HCT116 (cell line): ENCODE data around the gene HERC6. TPM values are rescaled to one million over a fixed set of nuclear protein-coding genes. Genes with fewer than 3 reads are reported as not detected.

ENCODE experiments used
- ATAC-seq: fragments of 200-7000 bp; cut with Tn5 transposase; 2 replicates; pipeline ENCODE4 v1.9.1; 2020; ENCODE audit warnings: mild to moderate bottlenecking, moderate library complexity
- BruUV-seq: library from RNA; stranded (reverse); fragments of 400-500 nt; replicated peaks from 2 replicates; lab custom pipeline; 2021; lab: Mats Ljungman, UMichigan
- CTCF ChIA-PET: fragments of 300-600 bp; sonication (Branson Sonifier 250); formaldehyde crosslinking; loops from one replicate; lab custom pipeline; 2021; ENCODE audit warnings: antibody characterized with exemption; lab: Charles Lee
- POLR2A ChIA-PET: fragments of 300-600, 350-600 bp; sonication (Branson Sonifier 250); formaldehyde crosslinking; loops from one replicate; lab custom pipeline; 2021; ENCODE audit warnings: antibody characterized with exemption; lab: Charles Lee
- RAD21 ChIA-PET, 2 experiments: fragments of 300-600 bp; sonication (Branson Sonifier 250); formaldehyde crosslinking; loops; one replicate each; lab custom pipeline; 2023; ENCODE audit warnings: low total read pairs in 2 of 2; ENCODE audit not compliant: uncharacterized antibody in 2 of 2, unreplicated experiment in 2 of 2, low non-redundant PET in 1 of 2; lab: Charles Lee
- DNase-seq: peaks from one replicate; pipeline ENCODE4 v3.0.0-alpha.2; 2010; ENCODE audit warnings: low read depth, low spot score
- H2AFZ ChIP-seq: fragments of 200-600 bp; shearing (Covaris generic), sonication (generic); 2 replicates; pipeline ENCODE4 v1.6.1; 2017; ENCODE audit warnings: low read depth, mixed run types, mixed read lengths, antibody characterized with exemption, low read length; ENCODE audit not compliant: poor library complexity, severe bottlenecking
- H3K27ac ChIP-seq: 2 replicates; pipeline ENCODE4 v1.5.1; 2012; ENCODE audit warnings: low read depth, low read length
- H3K27me3 ChIP-seq: fragments of 200-600 bp; sonication (generic); 2 replicates; pipeline ENCODE4 v1.6.1; 2016; ENCODE audit warnings: mixed run types, low read length, mixed read lengths; ENCODE audit not compliant: insufficient read depth
- H3K36me3 ChIP-seq, 2 experiments: fragments of 200-500 bp in 1 of 2; fragments of 200-600 bp in 1 of 2; sonication (Bioruptor generic) in 1 of 2; sonication (generic) in 1 of 2; 2 replicates each; pipeline versions ENCODE4 v1.5.1 to v1.6.1; 2014 to 2016; ENCODE audit warnings: low read length in 2 of 2, inconsistent platforms in 1 of 2, mixed read lengths in 1 of 2, mixed run types in 1 of 2; ENCODE audit not compliant: insufficient read depth in 2 of 2, control insufficient read depth in 1 of 2
- H3K4me1 ChIP-seq, 2 experiments: fragments of 200-600 bp in 1 of 2; sonication (generic) in 1 of 2; 2 replicates each; pipeline versions ENCODE4 v1.5.1 to v1.6.1; 2012 to 2017; ENCODE audit warnings: low read length in 2 of 2, inconsistent platforms in 1 of 2, mild to moderate bottlenecking in 1 of 2, mixed read lengths in 1 of 2, mixed run types in 1 of 2, moderate library complexity in 1 of 2; ENCODE audit not compliant: insufficient read depth in 2 of 2, control insufficient read depth in 1 of 2
- H3K4me2 ChIP-seq: fragments of 200-600 bp; sonication (generic); 2 replicates; pipeline ENCODE4 v1.6.1; 2017; ENCODE audit warnings: mixed run types, low read length, mixed read lengths
- H3K4me3 ChIP-seq, 2 experiments: fragments of 200-600 bp in 1 of 2; sonication (generic) in 1 of 2; replicated peaks in 1 of 2; 2 replicates each; pipeline ENCODE4 v1.5.1; 2011 to 2016; ENCODE audit warnings: low read length in 2 of 2, control low read depth in 1 of 2, low read depth in 1 of 2, mild to moderate bottlenecking in 1 of 2, mixed read lengths in 1 of 2, mixed run types in 1 of 2
- H3K79me2 ChIP-seq: fragments of 200-600 bp; sonication (generic); 2 replicates; pipeline ENCODE4 v1.6.1; 2017; ENCODE audit warnings: mild to moderate bottlenecking, mixed run types, low read length, moderate library complexity, mixed read lengths; ENCODE audit not compliant: insufficient read depth
- H3K9ac ChIP-seq: fragments of 200-600 bp; sonication (generic); 2 replicates; pipeline ENCODE4 v1.6.1; 2016; ENCODE audit warnings: low read length, mixed read lengths
- H3K9me2 ChIP-seq: fragments of 200-600 bp; sonication (generic), shearing (Covaris generic); 2 replicates; pipeline ENCODE4 v1.6.1; 2017; ENCODE audit warnings: mixed run types, mild to moderate bottlenecking, moderate library complexity; ENCODE audit not compliant: insufficient read depth
- H3K9me3 ChIP-seq, 2 experiments: fragments of 200-500 bp in 1 of 2; fragments of 200-600 bp in 1 of 2; sonication (Bioruptor generic) in 1 of 2; sonication (generic) in 1 of 2; 2 replicates each; pipeline ENCODE4 v1.6.1; 2014 to 2017; ENCODE audit warnings: low read length in 2 of 2, mixed read lengths in 2 of 2, inconsistent platforms in 1 of 2, low read depth in 1 of 2, mild to moderate bottlenecking in 1 of 2, mixed run types in 1 of 2, moderate library complexity in 1 of 2; ENCODE audit not compliant: control insufficient read depth in 1 of 2, insufficient read depth in 1 of 2
- H4K20me1 ChIP-seq: fragments of 200-600 bp; sonication (generic), shearing (Covaris generic); 2 replicates; pipeline ENCODE4 v1.6.1; 2017; ENCODE audit warnings: mixed run types, mild to moderate bottlenecking, moderate library complexity; ENCODE audit not compliant: insufficient read depth
- CEBPB ChIP-seq: IDR thresholded peaks from 2 replicates; pipeline ENCODE4 v1.6.1; 2012; ENCODE audit warnings: low read depth
- ELF1 ChIP-seq: IDR thresholded peaks from 2 replicates; pipeline ENCODE4 v1.6.1; 2012; ENCODE audit warnings: low read depth, borderline replicate concordance
- EZH2 ChIP-seq: fragments of 200-600 bp; sonication (generic); IDR thresholded peaks from 2 replicates; pipeline ENCODE4 v1.6.1; 2017; ENCODE audit warnings: antibody characterized with exemption, mixed run types
- EZH2phosphoT487 ChIP-seq: fragments of 200-600 bp; IDR thresholded peaks from 2 replicates; pipeline ENCODE4 v1.6.1; 2018; ENCODE audit warnings: antibody characterized with exemption, borderline replicate concordance
- FOSL1 ChIP-seq: IDR thresholded peaks from 2 replicates; pipeline ENCODE4 v1.6.1; 2012; ENCODE audit warnings: low read depth
- JUND ChIP-seq: IDR thresholded peaks from 2 replicates; pipeline ENCODE4 v1.6.1; 2012
- RAD21 ChIP-seq: IDR thresholded peaks from 2 replicates; pipeline ENCODE4 v1.6.1; 2012; ENCODE audit warnings: low read depth, mild to moderate bottlenecking
- SIN3A ChIP-seq: IDR thresholded peaks from 2 replicates; pipeline ENCODE4 v1.6.1; 2012; ENCODE audit warnings: low read depth
- SP1 ChIP-seq: IDR thresholded peaks from 2 replicates; pipeline ENCODE4 v1.6.1; 2012; ENCODE audit warnings: low read depth
- SRF ChIP-seq: IDR thresholded peaks from 2 replicates; pipeline ENCODE4 v1.6.1; 2012; ENCODE audit warnings: low read depth
- TCF7L2 ChIP-seq: IDR thresholded peaks from 2 replicates; pipeline ENCODE4 v1.7.0; 2011; ENCODE audit warnings: borderline replicate concordance, inconsistent platforms; ENCODE audit not compliant: insufficient read depth, insufficient read length; ENCODE audit errors: extremely low read depth
- YY1 ChIP-seq: IDR thresholded peaks from 2 replicates; pipeline ENCODE4 v1.6.1; 2011; ENCODE audit warnings: low read length, low read depth, moderate library complexity, mild to moderate bottlenecking; ENCODE audit not compliant: insufficient replicate concordance; ENCODE audit errors: extremely low read depth
- ZFX ChIP-seq: fragments of 450-650 bp; IDR thresholded peaks from 2 replicates; pipeline ENCODE4 v1.6.1; 2017
- ZNF274 ChIP-seq: fragments of 200-500 bp; sonication (Bioruptor generic); IDR thresholded peaks from 2 replicates; pipeline ENCODE4 v1.6.1; 2014; ENCODE audit warnings: mild to moderate bottlenecking, low read depth, low read length, inconsistent platforms
- intact Hi-C: fragments of 100-400 bp; cut with micrococcal nuclease; formaldehyde crosslinking; loops from 2 replicates; pipeline ENCODE4 v1.10.0; 2022
- total RNA-seq: library from RNA; stranded (reverse); gene quantifications from one replicate; pipeline ENCODE4 v1.2.1, GENCODE V29; 2021; ENCODE audit not compliant: unreplicated experiment
- TF ChIP-seq, protein P1 (sequence below): IDR thresholded peaks from 2 replicates; pipeline ENCODE4 v1.6.1; 2012; ENCODE audit warnings: low read depth
- TF ChIP-seq, protein P2 (sequence below), 3 experiments: fragments of 200-600 bp in 1 of 3; sonication (generic) in 1 of 3; IDR thresholded peaks in 2 of 3; conservative IDR thresholded peaks in 1 of 3; 2 replicates each; pipeline ENCODE4 v1.5.1; 2012 to 2017; ENCODE audit warnings: low read depth in 2 of 3, low read length in 2 of 3, antibody characterized with exemption in 1 of 3, borderline replicate concordance in 1 of 3, control low read depth in 1 of 3, mild to moderate bottlenecking in 1 of 3, mixed read lengths in 1 of 3, mixed run types in 1 of 3, moderate library complexity in 1 of 3; ENCODE audit not compliant: insufficient read depth in 1 of 3
- TF ChIP-seq, protein P3 (sequence below): IDR thresholded peaks from 2 replicates; pipeline ENCODE4 v1.6.1; 2012
- TF ChIP-seq, protein P4 (sequence below): IDR thresholded peaks from 2 replicates; pipeline ENCODE4 v1.6.1; 2012

Gene HERC6
- total RNA-seq, 1 experiment from 2014 or later: 4.9 TPM

DNA sequence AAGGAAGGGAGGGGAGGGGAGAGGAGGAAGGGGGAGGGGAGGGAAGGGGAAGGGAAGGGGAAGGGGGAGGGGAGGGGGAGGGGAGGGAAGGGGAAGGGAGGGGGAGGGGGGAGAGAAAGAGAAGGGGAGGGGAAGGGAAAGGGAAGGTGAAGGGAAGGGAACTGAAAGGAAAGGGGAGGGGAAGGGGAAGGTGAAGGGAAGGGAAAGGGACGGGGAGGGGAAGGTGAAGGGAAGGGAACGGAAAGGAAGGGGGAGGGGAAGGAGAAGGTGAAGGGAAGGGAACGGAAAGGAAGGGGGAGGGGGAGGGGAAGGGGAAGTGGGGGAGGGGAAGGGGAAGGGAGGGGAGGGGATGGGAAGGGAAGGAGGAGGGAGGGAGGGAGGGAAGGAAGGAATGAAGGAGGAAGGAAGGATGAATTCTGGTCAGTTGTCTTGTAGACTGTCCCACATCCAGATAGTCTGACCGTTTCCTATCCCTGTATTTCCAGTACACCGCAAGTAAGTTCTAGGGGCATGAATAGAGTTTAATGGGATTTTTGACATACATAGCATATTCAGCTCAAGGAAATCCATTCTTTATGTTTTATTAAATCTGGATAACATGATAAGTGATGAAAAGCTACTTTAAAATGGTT lies 98.7 kb downstream of the HERC6 start:
- ChIA-PET CTCF (no interaction called here), RAD21 (no interaction called here), POLR2A (no interaction called here)
- BruUV-seq: no TSS peak
- H3K9ac ChIP-seq: no peak overlapping the region
- no peaks in the 10 kb centered on the region for H4K20me1 ChIP-seq
- DNase-seq (no peak), ATAC-seq (no peak)
- H3K9me3 ChIP-seq: no peaks in the 10 kb centered on the region
- no peaks in the 10 kb centered on the region for H3K27me3 ChIP-seq
- no peak overlapping the region for H3K27ac ChIP-seq
- H3K4me1 ChIP-seq: no peaks in the 10 kb centered on the region
- no peaks in the 10 kb centered on the region for H3K79me2 ChIP-seq
- no peaks in the 10 kb centered on the region for H3K36me3 ChIP-seq
- TF ChIP-seq JUND (no peak), YY1 (no peak), SP1 (no peak), EZH2phosphoT487 (no peak), ELF1 (no peak), EZH2 (no peak), ZNF274 (no peak), TCF7L2 (no peak), FOSL1 (no peak), RAD21 (no peak), CEBPB (no peak), SRF (no peak), ZFX (no peak), SIN3A (no peak)
- TF ChIP-seq, protein P1, sequence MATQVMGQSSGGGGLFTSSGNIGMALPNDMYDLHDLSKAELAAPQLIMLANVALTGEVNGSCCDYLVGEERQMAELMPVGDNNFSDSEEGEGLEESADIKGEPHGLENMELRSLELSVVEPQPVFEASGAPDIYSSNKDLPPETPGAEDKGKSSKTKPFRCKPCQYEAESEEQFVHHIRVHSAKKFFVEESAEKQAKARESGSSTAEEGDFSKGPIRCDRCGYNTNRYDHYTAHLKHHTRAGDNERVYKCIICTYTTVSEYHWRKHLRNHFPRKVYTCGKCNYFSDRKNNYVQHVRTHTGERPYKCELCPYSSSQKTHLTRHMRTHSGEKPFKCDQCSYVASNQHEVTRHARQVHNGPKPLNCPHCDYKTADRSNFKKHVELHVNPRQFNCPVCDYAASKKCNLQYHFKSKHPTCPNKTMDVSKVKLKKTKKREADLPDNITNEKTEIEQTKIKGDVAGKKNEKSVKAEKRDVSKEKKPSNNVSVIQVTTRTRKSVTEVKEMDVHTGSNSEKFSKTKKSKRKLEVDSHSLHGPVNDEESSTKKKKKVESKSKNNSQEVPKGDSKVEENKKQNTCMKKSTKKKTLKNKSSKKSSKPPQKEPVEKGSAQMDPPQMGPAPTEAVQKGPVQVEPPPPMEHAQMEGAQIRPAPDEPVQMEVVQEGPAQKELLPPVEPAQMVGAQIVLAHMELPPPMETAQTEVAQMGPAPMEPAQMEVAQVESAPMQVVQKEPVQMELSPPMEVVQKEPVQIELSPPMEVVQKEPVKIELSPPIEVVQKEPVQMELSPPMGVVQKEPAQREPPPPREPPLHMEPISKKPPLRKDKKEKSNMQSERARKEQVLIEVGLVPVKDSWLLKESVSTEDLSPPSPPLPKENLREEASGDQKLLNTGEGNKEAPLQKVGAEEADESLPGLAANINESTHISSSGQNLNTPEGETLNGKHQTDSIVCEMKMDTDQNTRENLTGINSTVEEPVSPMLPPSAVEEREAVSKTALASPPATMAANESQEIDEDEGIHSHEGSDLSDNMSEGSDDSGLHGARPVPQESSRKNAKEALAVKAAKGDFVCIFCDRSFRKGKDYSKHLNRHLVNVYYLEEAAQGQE: no peak
- TF ChIP-seq, protein P2, sequence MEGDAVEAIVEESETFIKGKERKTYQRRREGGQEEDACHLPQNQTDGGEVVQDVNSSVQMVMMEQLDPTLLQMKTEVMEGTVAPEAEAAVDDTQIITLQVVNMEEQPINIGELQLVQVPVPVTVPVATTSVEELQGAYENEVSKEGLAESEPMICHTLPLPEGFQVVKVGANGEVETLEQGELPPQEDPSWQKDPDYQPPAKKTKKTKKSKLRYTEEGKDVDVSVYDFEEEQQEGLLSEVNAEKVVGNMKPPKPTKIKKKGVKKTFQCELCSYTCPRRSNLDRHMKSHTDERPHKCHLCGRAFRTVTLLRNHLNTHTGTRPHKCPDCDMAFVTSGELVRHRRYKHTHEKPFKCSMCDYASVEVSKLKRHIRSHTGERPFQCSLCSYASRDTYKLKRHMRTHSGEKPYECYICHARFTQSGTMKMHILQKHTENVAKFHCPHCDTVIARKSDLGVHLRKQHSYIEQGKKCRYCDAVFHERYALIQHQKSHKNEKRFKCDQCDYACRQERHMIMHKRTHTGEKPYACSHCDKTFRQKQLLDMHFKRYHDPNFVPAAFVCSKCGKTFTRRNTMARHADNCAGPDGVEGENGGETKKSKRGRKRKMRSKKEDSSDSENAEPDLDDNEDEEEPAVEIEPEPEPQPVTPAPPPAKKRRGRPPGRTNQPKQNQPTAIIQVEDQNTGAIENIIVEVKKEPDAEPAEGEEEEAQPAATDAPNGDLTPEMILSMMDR (IDR thresholded peaks at IDR 0.05 in 2 of 3, conservative IDR thresholded peaks at IDR 0.05 in 1 of 3; ENCODE audit: borderline replicate concordance in 1 of 3, insufficient read depth in 1 of 3, low read depth in 2 of 3, low read length in 2 of 3): no peak
- TF ChIP-seq, protein P3, sequence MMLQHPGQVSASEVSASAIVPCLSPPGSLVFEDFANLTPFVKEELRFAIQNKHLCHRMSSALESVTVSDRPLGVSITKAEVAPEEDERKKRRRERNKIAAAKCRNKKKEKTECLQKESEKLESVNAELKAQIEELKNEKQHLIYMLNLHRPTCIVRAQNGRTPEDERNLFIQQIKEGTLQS: no peak
- TF ChIP-seq, protein P4, sequence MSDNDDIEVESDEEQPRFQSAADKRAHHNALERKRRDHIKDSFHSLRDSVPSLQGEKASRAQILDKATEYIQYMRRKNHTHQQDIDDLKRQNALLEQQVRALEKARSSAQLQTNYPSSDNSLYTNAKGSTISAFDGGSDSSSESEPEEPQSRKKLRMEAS: no peak
- no peak overlapping the region for H3K4me3 ChIP-seq
- no peak overlapping the region for H3K4me2 ChIP-seq
- no peaks in the 10 kb centered on the region for H3K9me2 ChIP-seq
- H2AFZ ChIP-seq: no peak overlapping the region
- intact Hi-C loops: no loop called here
